Psoas muscle (tissue), 8 donors: ENCODE results near the gene PDCD11. TPM values are rescaled to one million over a fixed set of nuclear protein-coding genes. Genes with fewer than 3 reads are reported as not detected.
A peak's percentile ranks its signal among the peaks of the same experiment; 100 is the strongest.

Source experiments
- ATAC-seq, 4 donors: fragments of 200-7000 bp; cut with Tn5 transposase; one replicate each; pipeline ENCODE4 v1.9.1; 2020; ENCODE audit warnings: moderate library complexity in 3 of 4, mild to moderate bottlenecking in 2 of 4
- DNase-seq, 2 donors: peaks; one replicate each; pipeline ENCODE4 v3.0.0-alpha.2; 2020
- H3K27ac ChIP-seq: fragments of 200-600 bp; one replicate; pipeline ENCODE4 v1.8.0; 2022
- H3K27me3 ChIP-seq, 3 donors: fragments of 200-600 bp in 1 of 3; one replicate each; pipeline versions ENCODE4 v1.6.1 to v1.8.0; 2013 to 2022; ENCODE audit warnings: low read length in 2 of 3, mild to moderate bottlenecking in 2 of 3, moderate library complexity in 1 of 3; ENCODE audit not compliant: insufficient read depth in 3 of 3
- H3K36me3 ChIP-seq, 2 donors: fragments of 200-600 bp in 1 of 2; one replicate each; pipeline versions ENCODE4 v1.6.1 to v1.8.0; 2013 to 2022; ENCODE audit warnings: low read depth in 1 of 2, mild to moderate bottlenecking in 1 of 2, moderate library complexity in 1 of 2; ENCODE audit not compliant: insufficient read depth in 1 of 2
- H3K4me1 ChIP-seq: fragments of 200-600 bp; one replicate; pipeline ENCODE4 v1.8.0; 2022
- H3K4me3 ChIP-seq: fragments of 200-600 bp; one replicate; pipeline ENCODE4 v1.8.0; 2022; ENCODE audit warnings: mild to moderate bottlenecking
- H3K9me3 ChIP-seq: fragments of 200-600 bp; one replicate; pipeline ENCODE4 v1.8.0; 2022
- CTCF ChIP-seq: fragments of 200-600 bp; IDR thresholded peaks from one replicate; pipeline ENCODE4 v1.8.0; 2022; ENCODE audit warnings: antibody characterized with exemption
- WGBS, 3 donors: extraction: QIAGEN DNeasy Blood & Tissue Kit; methylation state at CpG; one replicate each; pipeline versions ENCODE4 v1.1.6 to v1.1.7; 2013; 5-methylcytosine and 5-hydroxymethylcytosine counted together
- intact Hi-C, 2 donors: fragments of 100-400 bp; cut with DNase I; formaldehyde crosslinking; loops; one replicate each; pipeline versions ENCODE4 v1.11.0 to v1.14.2; 2022
- polyA plus RNA-seq, 3 donors: library from polyadenylated mRNA; stranded (reverse); fragments of 200-250 nt; gene quantifications; one replicate each; pipeline ENCODE4 v1.2.3, GENCODE V29; 2013
- total RNA-seq, 4 donors: library from RNA; stranded (reverse); fragmentation: NEBNext Ultra II Directional in 2 of 4; extraction: Animal tissue kit (Norgen Biotek cat#: 25700) in 2 of 4; gene quantifications; one replicate each; pipeline versions ENCODE4 v1.2.1 to v1.2.4, GENCODE V29; 2021 to 2023
- donor health status: healthy with polysubstance abuse.
- donor health status: DM: no; HTN: no; CAD: no; lungs with moderate emphysema.
- donor health status: Bipolar disorder and iron deficiency.
- donor health status: healthy.
- donor health status: DM: yes; HTN: yes; CAD: no.
- donor health status: DM: no; HTN: no; CAD: no.
- donor health status: DM: no; HTN: no; CAD: no.
- donor health status: DM: yes; HTN: yes; CAD: no.

PDCD11 gene
- total and polyA plus RNA-seq, 7 donors = 13.1 to 34.7 (median 24.1) TPM

GRCh38 chr10:103466734-103467133 lies 70.3 kb downstream of the PDCD11 start:
- H3K9me3 ChIP-seq = no peaks in the 10 kb centered on the region
- H3K4me1 ChIP-seq = no peaks in the 10 kb centered on the region
- no peak for TF ChIP-seq CTCF
- intact Hi-C loops = no loop called here
- 83 to 88% (median 86%) methylated on average over 3 of the region's 3 CpGs for WGBS, 3 donors
- no peak overlapping the region for H3K4me3 ChIP-seq
- H3K27ac ChIP-seq = no peak overlapping the region
- no peaks in the 10 kb centered on the region for H3K27me3 ChIP-seq
- ATAC-seq (no peak), DNase-seq (peak in 1 of 2 donors; percentile 11)
- no peaks in the 10 kb centered on the region for H3K36me3 ChIP-seq

- WGBS, 3 donors = 78 to 83% (median 79%) methylated on average over 7 of the region's 7 CpGs
- TF ChIP-seq CTCF = no peak
- Histone ChIP-seq H3K4me3 (no peak overlapping the region), H3K4me1 (no peaks in the 10 kb centered on the region), H3K36me3 (no peaks in the 10 kb centered on the region), H3K27ac (no peak overlapping the region), H3K27me3 (no peaks in the 10 kb centered on the region), H3K9me3 (no peaks in the 10 kb centered on the region)
- DNase-seq (peak in 1 of 2 donors; percentile 3), ATAC-seq (no peak)
- intact Hi-C loops = no loop called here
Measured at GRCh38 chr10:103467406-103467805, 71.0 kb downstream of the PDCD11 start.

- TF ChIP-seq CTCF = no peak
- intact Hi-C loops = no loop called here
- no peak overlapping the region for H3K27ac ChIP-seq
- WGBS, 3 donors = 41 to 50% (median 49%) methylated on average over 5 of the region's 5 CpGs
- H3K27me3 ChIP-seq = no peaks in the 10 kb centered on the region
- H3K4me3 ChIP-seq = no peak overlapping the region
- H3K4me1 ChIP-seq = no peaks in the 10 kb centered on the region
- peak in 1 of 2 donors; percentile 19 for DNase-seq
- ATAC-seq = no peak
- H3K9me3 ChIP-seq = no peaks in the 10 kb centered on the region
- H3K36me3 ChIP-seq = no peaks in the 10 kb centered on the region
Measured at GRCh38 chr10:103469201-103469600, 72.8 kb downstream of the PDCD11 start.

GRCh38 chr10:103470761-103471653 lies 74.6 kb downstream of the PDCD11 start:
- 67 to 73% (median 72%) methylated on average over 14 of the region's 14 CpGs for WGBS, 3 donors
- intact Hi-C loops = no loop called here
- DNase-seq (peak; percentile 55 to 72), ATAC-seq (peak in 3 of 4 donors; percentile 43 to 58 (median 56))
- no peak overlapping the region for H3K4me3 ChIP-seq
- no peaks in the 10 kb centered on the region for H3K4me1 ChIP-seq
- no peak overlapping the region for H3K27ac ChIP-seq
- no peak for TF ChIP-seq CTCF
- H3K36me3 ChIP-seq = no peaks in the 10 kb centered on the region
- no peaks in the 10 kb centered on the region for H3K9me3 ChIP-seq
- H3K27me3 ChIP-seq = no peaks in the 10 kb centered on the region
